ENCODE data around the gene AKR1C8. TPM values are rescaled to one million over a fixed set of nuclear protein-coding genes. Genes with fewer than 3 reads are reported as not detected.
"Not testable (repeated sequence)": the region's sequence is repeated elsewhere in the genome, so short reads cannot be mapped to it uniquely, and the experiment has no call there.

The AKR1C8 gene
- not detected in 2 replicates for total RNA-seq
- long read RNA-seq, result 0 reads

- DNase-seq (ENCODE audit: low spot score, unreplicated experiment), result no peak
- Mint-ChIP-seq H3K36me3 (ENCODE audit: insufficient read depth) (peaks cover 3% of the 10 kb centered on the region), H3K9me3 (ENCODE audit: low read depth) (peaks cover 9% of the 10 kb centered on the region), H3K27me3 (no peaks in the 10 kb centered on the region), H3K4me3 (ENCODE audit: low read depth) (no peak within 1 kb of the TSS), H3K4me1 (ENCODE audit: low read depth) (peaks cover 4% of the 10 kb centered on the region), H3K27ac (no peak within 1 kb of the TSS)
- TF ChIP-seq CTCF (IDR thresholded peaks at IDR 0.05; ENCODE audit: unreplicated experiment), result no peak
These were observed at the start of gene AKR1C8 for GRCh38 chr10:5184987-5185775. Gene AKR1C8 (minus strand): TSS chr10:5185150. CDS start chr10:5185104, 46 bp downstream.

GRCh38 chr10:5234106-5234860 lies 49.3 kb upstream of the AKR1C8 start:
- H3K9me3 Mint-ChIP-seq (ENCODE audit: low read depth), result peaks cover 23% of the 10 kb centered on the region
- DNase-seq (ENCODE audit: low spot score, unreplicated experiment), result no peak
- H3K27ac Mint-ChIP-seq, result no peak overlapping the region
- no peaks in the 10 kb centered on the region for H3K27me3 Mint-ChIP-seq
- peaks cover 5% of the 10 kb centered on the region for H3K36me3 Mint-ChIP-seq (ENCODE audit: insufficient read depth)
- H3K4me1 Mint-ChIP-seq (ENCODE audit: low read depth), result no peaks in the 10 kb centered on the region
- H3K4me3 Mint-ChIP-seq (ENCODE audit: low read depth), result no peak overlapping the region
- no peak for TF ChIP-seq CTCF (IDR thresholded peaks at IDR 0.05; ENCODE audit: unreplicated experiment)

GRCh38 chr10:5233324-5233723 lies 48.4 kb upstream of the AKR1C8 start:
- no peaks in the 10 kb centered on the region for H3K4me1 Mint-ChIP-seq (ENCODE audit: low read depth)
- no peak for TF ChIP-seq CTCF (IDR thresholded peaks at IDR 0.05; ENCODE audit: unreplicated experiment)
- peaks cover 23% of the 10 kb centered on the region for H3K9me3 Mint-ChIP-seq (ENCODE audit: low read depth)

GRCh38 chr10:5229019-5229418 lies 44.1 kb upstream of the AKR1C8 start:
- H3K9me3 Mint-ChIP-seq (ENCODE audit: low read depth), result peaks cover 8% of the 10 kb centered on the region
- no peaks in the 10 kb centered on the region for H3K36me3 Mint-ChIP-seq (ENCODE audit: insufficient read depth)
- no peak overlapping the region for H3K27ac Mint-ChIP-seq
- H3K4me3 Mint-ChIP-seq (ENCODE audit: low read depth), result no peak overlapping the region
- no peaks in the 10 kb centered on the region for H3K4me1 Mint-ChIP-seq (ENCODE audit: low read depth)
- no peak for TF ChIP-seq CTCF (IDR thresholded peaks at IDR 0.05; ENCODE audit: unreplicated experiment)
- DNase-seq (ENCODE audit: low spot score, unreplicated experiment), result no peak
- H3K27me3 Mint-ChIP-seq, result no peaks in the 10 kb centered on the region

More at GRCh38 chr10:5233324-5233723, 48.4 kb upstream of the AKR1C8 start:
- Mint-ChIP-seq H3K36me3 (ENCODE audit: insufficient read depth) (peaks cover 5% of the 10 kb centered on the region), H3K4me3 (ENCODE audit: low read depth) (no peak overlapping the region), H3K27me3 (no peaks in the 10 kb centered on the region), H3K27ac (no peak overlapping the region)
- DNase-seq (ENCODE audit: low spot score, unreplicated experiment), result no peak

- H3K4me1 Mint-ChIP-seq (ENCODE audit: low read depth); H3K4me3 Mint-ChIP-seq (ENCODE audit: low read depth); DNase-seq (ENCODE audit: low spot score, unreplicated experiment); H3K27me3 Mint-ChIP-seq; H3K27ac Mint-ChIP-seq; H3K36me3 Mint-ChIP-seq (ENCODE audit: insufficient read depth): not testable (repeated sequence)
- peaks cover 15% of the 10 kb centered on the region for H3K9me3 Mint-ChIP-seq (ENCODE audit: low read depth)
These were observed 38.0 kb upstream of the AKR1C8 start for GRCh38 chr10:5222942-5223341.
